GM12801 (cell line): ENCODE data around the gene CHRNA1.

Source experiments
- CTCF ChIP-seq: IDR thresholded peaks from one replicate; pipeline ENCODE4 v1.5.1; 2011; ENCODE audit warnings: control low read depth; ENCODE audit not compliant: insufficient read length; ENCODE audit errors: extremely low read depth

CHRNA1 gene

GRCh38 chr2:174797781-174798276, 33.6 kb upstream of the CHRNA1 start:
- TF ChIP-seq CTCF: no peak

- TF ChIP-seq CTCF: no peak
Observed at GRCh38 chr2:174796319-174796771, 32.1 kb upstream of the CHRNA1 start.

GRCh38 chr2:174794851-174795374, 30.6 kb upstream of the CHRNA1 start:
- no peak for TF ChIP-seq CTCF

GRCh38 chr2:174792309-174793025, 28.2 kb upstream of the CHRNA1 start:
- TF ChIP-seq CTCF: no peak

- no peak for TF ChIP-seq CTCF
Observed at GRCh38 chr2:174791746-174792280, 27.5 kb upstream of the CHRNA1 start.

- TF ChIP-seq CTCF: no peak
Observed at GRCh38 chr2:174791020-174791419, 26.7 kb upstream of the CHRNA1 start.

- TF ChIP-seq CTCF: no peak
Observed at GRCh38 chr2:174789001-174789400, 24.7 kb upstream of the CHRNA1 start.
